ENCODE data around the gene LSP1. TPM values are rescaled to one million over a fixed set of nuclear protein-coding genes. Genes with fewer than 3 reads are reported as not detected.

LSP1 gene
- total RNA-seq, 1 experiment from 2014 or later: 0.90 TPM

DNA sequence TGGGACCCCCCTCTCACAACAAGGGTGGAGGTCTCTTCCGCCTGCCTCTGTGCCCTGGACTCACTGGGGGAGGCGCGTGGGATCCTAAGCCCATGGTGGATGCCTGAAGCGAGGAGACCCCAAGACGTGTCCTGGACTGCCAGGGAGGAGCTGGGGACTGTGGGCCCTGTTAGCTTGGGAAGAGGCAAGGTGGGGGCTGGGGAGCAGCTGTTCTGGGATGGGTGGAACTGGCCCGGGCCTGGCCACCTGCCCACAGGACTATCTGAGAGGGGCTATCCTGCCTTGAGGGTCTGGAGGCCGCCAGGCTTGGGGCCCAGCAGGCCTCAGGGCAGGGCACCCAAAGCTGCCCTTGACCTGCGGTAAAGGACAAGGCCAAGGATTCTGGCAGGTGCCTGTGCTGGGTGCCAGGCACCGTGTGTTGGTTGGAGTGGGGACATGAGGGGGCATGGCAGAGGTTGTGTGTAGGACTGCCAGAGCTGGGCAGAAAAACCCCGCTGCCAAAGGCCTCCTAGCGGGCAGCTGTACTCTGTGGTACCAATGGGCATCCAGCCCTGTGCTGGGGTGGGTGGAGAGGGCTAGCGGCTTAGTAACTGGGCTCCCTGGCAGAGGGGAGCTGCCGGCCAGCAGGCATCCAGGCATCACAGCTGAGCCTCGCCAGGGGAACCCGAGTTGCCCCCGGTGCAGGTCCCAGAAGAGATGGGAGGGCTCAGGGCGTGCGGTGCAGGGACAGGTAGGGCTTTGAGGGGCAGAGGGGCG is 670 bp downstream of the LSP1 start:
- Histone ChIP-seq H3K27ac (ENCODE audit: low read length) (no peak overlapping the region), H3K4me1 (ENCODE audit: control insufficient read depth, insufficient read depth, low read length) (no peaks in the 10 kb centered on the region), H3K9me3 (ENCODE audit: control insufficient read depth, insufficient read depth, low read depth, low read length) (no peaks in the 10 kb centered on the region), H3K4me3 (ENCODE audit: low read depth in 2 of 2, low read length in 2 of 2) (no peak overlapping the region), H3K36me3 (ENCODE audit: control insufficient read depth, insufficient read depth, low read length) (no peaks in the 10 kb centered on the region), H3K27me3 (ENCODE audit: control insufficient read depth, insufficient read depth, low read length) (no peaks in the 10 kb centered on the region)
- POLR2A ChIA-PET: no interaction called here
- BruUV-seq (replicated peaks): no TSS peak
- ATAC-seq (0 out of 2 replicates have a peak, but pooled peaks have one; percentile 12), DNase-seq (ENCODE audit: low read depth, low spot score) (no peak)
- TF ChIP-seq TCF7L2 (IDR thresholded peaks at IDR 0.05; ENCODE audit: low read depth, low read length) (no peak), POLR2AphosphoS5 (IDR thresholded peaks at IDR 0.05; ENCODE audit: low read depth, low read length) (no peak), SIN3A (IDR thresholded peaks at IDR 0.05; ENCODE audit: borderline replicate concordance, insufficient read depth, low read depth, low read length) (no peak)
- TF ChIP-seq, protein P1, sequence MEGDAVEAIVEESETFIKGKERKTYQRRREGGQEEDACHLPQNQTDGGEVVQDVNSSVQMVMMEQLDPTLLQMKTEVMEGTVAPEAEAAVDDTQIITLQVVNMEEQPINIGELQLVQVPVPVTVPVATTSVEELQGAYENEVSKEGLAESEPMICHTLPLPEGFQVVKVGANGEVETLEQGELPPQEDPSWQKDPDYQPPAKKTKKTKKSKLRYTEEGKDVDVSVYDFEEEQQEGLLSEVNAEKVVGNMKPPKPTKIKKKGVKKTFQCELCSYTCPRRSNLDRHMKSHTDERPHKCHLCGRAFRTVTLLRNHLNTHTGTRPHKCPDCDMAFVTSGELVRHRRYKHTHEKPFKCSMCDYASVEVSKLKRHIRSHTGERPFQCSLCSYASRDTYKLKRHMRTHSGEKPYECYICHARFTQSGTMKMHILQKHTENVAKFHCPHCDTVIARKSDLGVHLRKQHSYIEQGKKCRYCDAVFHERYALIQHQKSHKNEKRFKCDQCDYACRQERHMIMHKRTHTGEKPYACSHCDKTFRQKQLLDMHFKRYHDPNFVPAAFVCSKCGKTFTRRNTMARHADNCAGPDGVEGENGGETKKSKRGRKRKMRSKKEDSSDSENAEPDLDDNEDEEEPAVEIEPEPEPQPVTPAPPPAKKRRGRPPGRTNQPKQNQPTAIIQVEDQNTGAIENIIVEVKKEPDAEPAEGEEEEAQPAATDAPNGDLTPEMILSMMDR (IDR thresholded peaks at IDR 0.05): no peak
- TF ChIP-seq, protein P2, sequence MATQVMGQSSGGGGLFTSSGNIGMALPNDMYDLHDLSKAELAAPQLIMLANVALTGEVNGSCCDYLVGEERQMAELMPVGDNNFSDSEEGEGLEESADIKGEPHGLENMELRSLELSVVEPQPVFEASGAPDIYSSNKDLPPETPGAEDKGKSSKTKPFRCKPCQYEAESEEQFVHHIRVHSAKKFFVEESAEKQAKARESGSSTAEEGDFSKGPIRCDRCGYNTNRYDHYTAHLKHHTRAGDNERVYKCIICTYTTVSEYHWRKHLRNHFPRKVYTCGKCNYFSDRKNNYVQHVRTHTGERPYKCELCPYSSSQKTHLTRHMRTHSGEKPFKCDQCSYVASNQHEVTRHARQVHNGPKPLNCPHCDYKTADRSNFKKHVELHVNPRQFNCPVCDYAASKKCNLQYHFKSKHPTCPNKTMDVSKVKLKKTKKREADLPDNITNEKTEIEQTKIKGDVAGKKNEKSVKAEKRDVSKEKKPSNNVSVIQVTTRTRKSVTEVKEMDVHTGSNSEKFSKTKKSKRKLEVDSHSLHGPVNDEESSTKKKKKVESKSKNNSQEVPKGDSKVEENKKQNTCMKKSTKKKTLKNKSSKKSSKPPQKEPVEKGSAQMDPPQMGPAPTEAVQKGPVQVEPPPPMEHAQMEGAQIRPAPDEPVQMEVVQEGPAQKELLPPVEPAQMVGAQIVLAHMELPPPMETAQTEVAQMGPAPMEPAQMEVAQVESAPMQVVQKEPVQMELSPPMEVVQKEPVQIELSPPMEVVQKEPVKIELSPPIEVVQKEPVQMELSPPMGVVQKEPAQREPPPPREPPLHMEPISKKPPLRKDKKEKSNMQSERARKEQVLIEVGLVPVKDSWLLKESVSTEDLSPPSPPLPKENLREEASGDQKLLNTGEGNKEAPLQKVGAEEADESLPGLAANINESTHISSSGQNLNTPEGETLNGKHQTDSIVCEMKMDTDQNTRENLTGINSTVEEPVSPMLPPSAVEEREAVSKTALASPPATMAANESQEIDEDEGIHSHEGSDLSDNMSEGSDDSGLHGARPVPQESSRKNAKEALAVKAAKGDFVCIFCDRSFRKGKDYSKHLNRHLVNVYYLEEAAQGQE (IDR thresholded peaks at IDR 0.05; ENCODE audit: insufficient read depth in 1 of 2, low read depth in 2 of 2, low read length in 1 of 2): no peak
- intact Hi-C loops (cut with micrococcal nuclease; ENCODE audit: unreplicated experiment): no loop called here
- in situ Hi-C loops (cut with HindIII; ENCODE audit: low pct_unique_long_range_greater_than_20kb, low sequenced_read_pairs): no loop called here
- CTCF ChIA-PET: interaction anchor here (0.6 to 1.0 kb wide), 3 partner anchors 17 to 147 kb away, joined by 3 read pairs; no protein-coding TSS in a partner anchor

DNA sequence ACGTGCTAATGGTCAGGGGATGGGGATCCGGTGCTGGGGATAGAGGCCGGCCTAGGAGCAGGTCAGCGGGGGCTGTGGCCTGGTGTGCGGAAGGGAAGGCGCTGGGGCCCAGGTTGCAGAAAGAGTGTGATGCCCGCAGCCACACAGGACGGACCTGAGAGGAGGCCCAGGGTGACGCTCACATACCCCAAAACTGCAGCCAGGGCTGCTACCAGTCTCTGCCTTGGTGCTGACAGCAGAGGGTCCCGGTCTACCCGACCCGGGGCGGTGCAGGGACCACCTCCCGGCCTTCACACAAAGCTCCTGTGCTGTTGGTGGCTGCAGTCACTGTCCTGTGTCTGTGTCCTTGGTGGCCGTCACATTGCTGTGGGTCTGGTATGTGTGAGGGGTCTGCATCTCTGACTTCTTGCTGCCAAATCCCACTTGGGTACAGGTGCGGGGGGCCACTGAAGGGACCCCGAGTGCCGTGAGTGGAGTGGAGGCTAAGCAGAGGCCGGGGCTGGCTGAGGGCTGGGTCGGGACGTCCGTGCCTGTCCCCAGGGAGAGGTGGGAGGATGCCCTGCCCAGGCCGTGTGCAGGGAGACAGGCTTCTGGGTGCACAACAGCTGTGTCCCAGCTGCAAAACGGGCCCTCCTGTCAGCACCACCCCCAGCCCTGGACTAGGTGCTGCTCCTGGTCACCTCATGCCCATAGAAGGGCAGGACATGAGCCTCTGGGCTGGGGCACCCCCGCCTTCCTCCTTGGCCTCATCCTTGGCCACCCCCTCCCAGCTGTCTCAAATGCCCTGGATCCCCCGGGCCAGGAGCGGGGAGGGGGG is 1.5 kb downstream of the LSP1 start:
- Histone ChIP-seq H3K27me3 (ENCODE audit: control insufficient read depth, insufficient read depth, low read length) (no peaks in the 10 kb centered on the region), H3K4me1 (ENCODE audit: control insufficient read depth, insufficient read depth, low read length) (no peaks in the 10 kb centered on the region), H3K27ac (ENCODE audit: low read length) (no peak overlapping the region), H3K9me3 (ENCODE audit: control insufficient read depth, insufficient read depth, low read depth, low read length) (no peaks in the 10 kb centered on the region), H3K4me3 (ENCODE audit: low read depth in 2 of 2, low read length in 2 of 2) (no peak overlapping the region), H3K36me3 (ENCODE audit: control insufficient read depth, insufficient read depth, low read length) (no peaks in the 10 kb centered on the region)
- BruUV-seq (replicated peaks): no TSS peak
- ChIA-PET CTCF (interaction anchor here (1.0 kb wide), 2 partner anchors 22 to 146 kb away, joined by 3 read pairs; no protein-coding TSS in a partner anchor), POLR2A (no interaction called here)
- DNase-seq (ENCODE audit: low read depth, low spot score) (no peak), ATAC-seq (peak; percentile 40; the same call in 1 of the 2 replicates)
- TF ChIP-seq, protein P2 (IDR thresholded peaks at IDR 0.05; ENCODE audit: insufficient read depth in 1 of 2, low read depth in 2 of 2, low read length in 1 of 2): no peak
- no peak for TF ChIP-seq SIN3A (IDR thresholded peaks at IDR 0.05; ENCODE audit: borderline replicate concordance, insufficient read depth, low read depth, low read length)
- TF ChIP-seq TCF7L2 (IDR thresholded peaks at IDR 0.05; ENCODE audit: low read depth, low read length): no peak
- TF ChIP-seq, protein P1 (IDR thresholded peaks at IDR 0.05): no peak
- TF ChIP-seq POLR2AphosphoS5 (IDR thresholded peaks at IDR 0.05; ENCODE audit: low read depth, low read length): no peak
- intact Hi-C loops (cut with micrococcal nuclease; ENCODE audit: unreplicated experiment) (no loop called here), in situ Hi-C loops (cut with HindIII; ENCODE audit: low pct_unique_long_range_greater_than_20kb, low sequenced_read_pairs) (no loop called here)

All from Panc1 (cell line).